H54 (cell line): ENCODE measurements around the gene PRELID1.
A peak's percentile ranks its signal among the peaks of the same experiment; 100 is the strongest.

ENCODE experiments used
- DNase-seq: peaks from one replicate; pipeline ENCODE4 v3.0.0; 2011; ENCODE audit warnings: low spot score, mixed read lengths; ENCODE audit not compliant: insufficient read length
- FAIRE-seq: peaks from 3 replicates; lab custom pipeline; 2011; peaks lifted over from hg19 to GRCh38; lab: Jason Lieb, UNC
- POLR2A ChIP-seq: IDR thresholded peaks from 2 replicates; pipeline ENCODE4 v1.6.1; 2011; ENCODE audit warnings: low read depth, mild to moderate bottlenecking, low read length

PRELID1 gene

DNA sequence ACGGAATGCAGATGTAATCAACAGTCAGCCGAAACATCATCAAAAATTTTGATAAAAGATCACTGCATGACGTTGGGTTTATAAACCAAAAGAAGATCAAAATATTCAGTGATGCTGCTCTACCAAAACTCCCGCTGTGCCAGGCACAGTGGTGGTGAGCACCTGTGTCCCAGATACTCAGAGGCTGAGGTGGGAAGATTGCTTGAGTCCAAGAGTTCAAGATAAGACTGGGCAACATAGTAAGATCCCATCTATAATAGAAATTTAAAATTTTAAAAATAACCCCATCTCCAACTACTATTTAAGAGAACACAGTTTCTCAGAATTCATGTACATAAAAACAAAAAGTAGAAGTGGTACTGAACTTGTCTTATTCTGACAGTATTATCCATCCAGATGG is 44.1 kb downstream of the PRELID1 start:
- FAIRE-seq (no peak), DNase-seq (no peak)
- TF ChIP-seq POLR2A = no peak

- DNase-seq (no peak), FAIRE-seq (no peak)
- TF ChIP-seq POLR2A = no peak
Observed at GRCh38 chr5:177349362-177349647, 45.7 kb downstream of the PRELID1 start.

GRCh38 chr5:177349762-177350161 is 46.2 kb downstream of the PRELID1 start:
- TF ChIP-seq POLR2A = no peak
- DNase-seq = no peak
- FAIRE-seq = no peak

DNA sequence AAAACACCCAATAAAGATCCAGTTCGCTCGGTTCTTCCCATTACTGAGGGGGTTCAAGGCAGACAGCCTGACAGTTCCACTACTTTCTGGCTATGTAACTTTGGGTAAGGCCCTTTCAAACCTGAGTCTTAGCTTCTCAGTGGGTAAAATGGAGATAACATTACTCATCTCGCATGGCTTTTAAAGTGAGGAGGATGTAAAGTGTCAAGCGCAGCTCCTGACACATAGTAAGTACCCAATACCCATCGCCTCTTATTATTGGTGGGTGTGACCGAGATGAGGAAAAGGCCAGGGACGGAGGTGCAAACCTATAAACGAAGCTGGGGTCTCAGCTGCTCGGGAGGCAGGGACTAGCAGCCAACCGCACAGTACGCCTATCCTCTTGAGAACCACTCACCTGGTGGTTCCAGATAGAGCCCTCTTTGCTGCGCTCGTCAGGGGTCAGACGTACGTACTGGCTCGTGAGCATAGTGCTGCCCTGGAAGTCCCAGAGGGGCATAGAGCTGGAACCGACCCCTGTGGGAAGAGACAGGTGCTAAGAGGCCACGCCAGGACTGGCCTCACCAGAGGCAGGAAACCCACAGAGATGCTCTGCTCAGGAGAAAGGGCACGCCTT is 47.3 kb downstream of the PRELID1 start:
- FAIRE-seq (no peak), DNase-seq (no peak)
- no peak for TF ChIP-seq POLR2A

- peak; percentile 52; the same call in 1 of the 2 replicates for TF ChIP-seq POLR2A
- FAIRE-seq (no peak), DNase-seq (peak; percentile 95)
Observed at GRCh38 chr5:177351392-177352329, 48.1 kb downstream of the PRELID1 start, which contains the start of gene LMAN2. Gene LMAN2, minus strand, starts transcription at chr5:177351668. Its CDS starts 21 bp downstream, at chr5:177351647.

DNA sequence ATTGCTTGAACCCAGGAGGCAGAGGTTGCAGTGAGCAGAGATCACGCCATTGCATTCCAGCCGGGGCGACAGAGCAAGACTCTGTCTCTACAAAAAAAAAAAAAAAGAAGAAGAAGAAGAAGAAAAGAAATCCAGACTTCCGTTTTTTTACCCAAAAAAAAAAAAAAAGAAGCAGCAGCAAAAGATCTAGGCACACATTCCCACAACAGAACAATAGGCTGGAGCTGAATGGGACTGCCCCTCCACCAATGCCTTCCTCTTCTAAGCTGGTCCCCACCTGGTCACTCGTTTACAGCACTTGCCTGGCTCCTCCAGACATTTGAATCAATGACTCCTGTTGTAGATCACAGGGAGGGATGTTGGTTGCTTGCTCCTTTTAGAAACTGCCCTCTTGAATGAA is 49.5 kb downstream of the PRELID1 start:
- no peak for TF ChIP-seq POLR2A
- DNase-seq (no peak), FAIRE-seq (no peak)

DNA sequence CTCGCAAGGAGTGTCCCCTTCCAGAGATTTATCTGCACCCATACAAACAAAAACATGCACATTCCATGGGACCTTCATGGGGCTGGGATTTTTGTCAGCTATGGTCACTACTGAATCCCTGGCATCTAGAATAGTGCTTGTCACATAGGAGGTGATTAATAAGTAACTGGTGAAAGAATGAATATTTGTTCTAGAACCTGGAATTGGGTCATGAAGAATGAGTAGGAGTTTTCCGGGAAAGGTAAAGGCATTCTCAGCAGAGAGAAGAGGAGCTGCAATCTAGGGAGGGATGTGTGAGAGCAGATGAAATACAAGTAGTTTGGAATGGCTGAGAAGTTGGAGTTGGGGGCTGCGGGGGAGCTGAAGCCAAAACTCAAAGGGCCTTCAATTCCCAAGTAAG is 50.7 kb downstream of the PRELID1 start:
- no peak for TF ChIP-seq POLR2A
- DNase-seq = no peak
- FAIRE-seq = no peak

- DNase-seq (no peak), FAIRE-seq (no peak)
- TF ChIP-seq POLR2A = no peak
Observed at GRCh38 chr5:177354711-177355110, 51.1 kb downstream of the PRELID1 start.

GRCh38 chr5:177355162-177355867 is 51.7 kb downstream of the PRELID1 start:
- TF ChIP-seq POLR2A = no peak
- no peak for FAIRE-seq
- no peak for DNase-seq

DNA sequence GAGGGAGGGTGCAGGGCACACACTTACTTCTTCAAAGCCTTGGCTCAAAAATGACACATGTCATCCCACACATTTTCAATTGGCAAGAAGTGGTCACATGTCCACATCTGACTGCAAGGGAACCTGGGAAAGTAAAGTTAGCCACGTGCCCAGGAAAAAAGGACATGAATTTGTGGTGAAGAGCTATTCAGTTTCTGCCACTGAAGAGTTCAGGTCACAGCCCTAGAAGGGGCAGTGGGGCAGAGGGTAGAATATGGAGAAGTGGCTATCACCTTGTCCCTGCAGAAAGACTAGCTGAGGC is 52.2 kb downstream of the PRELID1 start:
- no peak for TF ChIP-seq POLR2A
- FAIRE-seq = no peak
- DNase-seq = no peak
